NCI-H2171 (cell line): Measurements from ENCODE around the gene CSNK1E.

ENCODE experiments used
- DNase-seq: peaks from one replicate; lab custom pipeline; 2025; lab: John Stamatoyannopoulos, UW

CSNK1E gene

DNA sequence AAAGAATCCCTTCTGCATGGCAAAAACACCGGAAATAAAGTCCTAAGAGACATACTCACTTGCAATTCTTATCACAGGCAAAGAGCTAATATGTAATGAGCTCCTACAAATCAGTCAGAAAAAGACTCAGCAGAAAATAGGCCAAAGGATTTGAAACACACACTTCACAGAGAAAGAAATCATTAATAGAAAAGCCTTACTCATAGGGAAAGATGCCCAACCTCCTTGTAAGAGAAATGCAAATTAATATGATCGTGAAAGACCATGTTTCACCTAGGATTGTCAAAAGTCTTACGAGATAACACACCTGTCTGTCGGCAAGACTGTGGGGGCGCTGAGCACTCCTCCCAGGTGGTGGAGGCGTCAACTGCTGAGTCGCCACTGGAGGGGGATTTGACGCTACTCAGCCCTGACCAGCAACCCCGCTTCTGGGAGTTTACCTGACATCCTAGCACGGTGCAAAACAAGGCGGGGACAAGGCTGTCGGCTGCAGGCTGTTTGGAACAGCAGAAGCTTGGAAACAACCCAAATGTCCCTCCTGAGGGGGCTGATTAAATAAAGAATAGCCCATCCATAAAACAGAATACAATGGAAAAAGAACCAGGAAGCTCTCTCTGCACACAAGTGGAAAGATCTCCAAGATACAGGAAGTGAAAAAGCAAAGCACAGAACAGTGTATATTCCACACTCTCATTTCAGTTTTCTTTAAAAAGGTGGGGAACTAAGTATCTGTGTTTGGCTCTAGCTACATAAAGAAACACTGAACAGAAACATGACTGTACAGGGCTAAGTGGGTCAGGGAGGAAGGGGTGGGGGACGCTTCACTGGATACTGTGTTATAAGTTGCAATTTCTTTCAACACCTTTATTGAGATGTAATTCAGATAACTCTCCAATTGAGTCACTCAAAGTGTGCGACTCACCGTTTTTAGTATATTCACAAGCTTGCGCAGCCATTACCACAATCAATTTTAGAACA lies 11.5 kb downstream of the CSNK1E start:
- DNase-seq = peak; percentile 30

DNA sequence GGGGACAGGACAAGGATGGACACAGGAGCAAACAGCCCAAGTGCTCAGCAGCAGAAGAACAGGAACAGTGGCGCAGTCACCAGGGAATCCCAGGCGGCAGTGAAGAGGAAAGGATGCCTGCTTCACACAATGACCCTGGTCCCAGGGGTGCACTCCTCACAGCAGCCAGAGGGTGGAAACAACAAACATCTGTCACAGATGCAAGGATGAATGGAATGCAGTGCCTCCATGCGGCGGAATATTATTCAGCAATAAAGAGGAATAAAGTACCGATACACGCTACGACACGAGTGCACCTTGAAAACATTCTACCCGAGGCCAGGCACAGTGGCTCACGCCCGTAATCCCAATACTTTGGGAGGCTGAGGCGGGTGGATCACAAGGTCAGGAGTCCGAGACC lies 12.7 kb downstream of the CSNK1E start:
- DNase-seq = no peak

DNA sequence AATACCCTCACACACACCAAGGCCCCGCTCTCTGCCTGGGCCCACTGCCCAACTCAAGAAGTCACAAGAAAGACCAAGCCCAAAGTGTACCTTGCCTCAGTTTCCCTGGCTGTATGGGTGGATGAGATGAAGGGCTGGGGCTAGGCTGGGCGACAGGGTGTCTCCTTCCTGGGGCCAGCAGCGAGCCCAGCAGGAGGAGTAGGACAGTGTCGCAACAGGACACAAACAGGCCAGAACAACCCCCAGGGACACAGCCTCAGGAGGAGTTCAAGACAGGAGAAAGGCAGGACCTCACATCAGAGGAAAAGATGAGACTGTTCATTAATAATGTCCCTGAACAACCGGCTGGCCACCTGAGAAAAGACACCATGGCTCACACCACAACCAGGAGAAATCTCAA lies 13.3 kb downstream of the CSNK1E start:
- no peak for DNase-seq

DNA sequence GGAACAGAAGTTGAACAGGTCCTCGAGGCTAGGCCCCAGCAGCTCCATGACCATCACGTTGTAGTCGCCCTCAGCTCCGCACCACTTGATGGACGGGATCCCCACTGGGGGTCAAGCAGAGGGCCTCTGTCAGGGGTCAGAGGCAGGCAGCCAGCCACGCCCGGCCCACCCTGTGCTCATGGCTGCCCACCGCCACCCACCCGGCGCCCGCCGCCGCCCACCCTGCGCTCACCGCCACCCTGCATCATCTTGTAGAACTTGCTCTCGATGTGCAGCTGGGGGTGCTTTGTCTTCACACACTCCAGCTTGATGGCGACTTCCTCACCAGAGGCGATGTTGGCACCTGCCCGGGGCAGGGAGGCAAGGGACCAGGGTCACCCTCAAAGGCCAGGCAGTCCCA lies 14.3 kb downstream of the CSNK1E start:
- no peak for DNase-seq

DNA sequence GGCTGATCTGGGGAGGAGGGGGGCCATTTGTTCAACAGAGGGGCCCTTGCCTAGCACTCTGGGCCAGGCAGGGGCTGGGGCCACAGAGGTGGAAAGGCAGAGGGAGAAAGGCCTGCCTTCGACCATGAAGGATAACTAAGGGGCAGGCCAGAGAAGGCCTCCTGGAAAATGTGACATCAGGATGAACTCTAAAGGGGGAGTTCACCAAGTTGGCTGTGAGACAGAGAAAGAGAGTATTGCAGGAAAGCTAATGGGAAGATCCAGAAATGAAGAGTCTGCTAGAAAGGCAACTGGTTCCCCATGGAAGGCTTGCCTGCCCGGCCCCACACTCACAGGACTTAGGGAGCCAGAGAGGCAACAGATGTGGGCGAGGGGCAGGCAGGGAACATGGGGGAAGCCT lies 16.3 kb downstream of the CSNK1E start:
- no peak for DNase-seq

DNA sequence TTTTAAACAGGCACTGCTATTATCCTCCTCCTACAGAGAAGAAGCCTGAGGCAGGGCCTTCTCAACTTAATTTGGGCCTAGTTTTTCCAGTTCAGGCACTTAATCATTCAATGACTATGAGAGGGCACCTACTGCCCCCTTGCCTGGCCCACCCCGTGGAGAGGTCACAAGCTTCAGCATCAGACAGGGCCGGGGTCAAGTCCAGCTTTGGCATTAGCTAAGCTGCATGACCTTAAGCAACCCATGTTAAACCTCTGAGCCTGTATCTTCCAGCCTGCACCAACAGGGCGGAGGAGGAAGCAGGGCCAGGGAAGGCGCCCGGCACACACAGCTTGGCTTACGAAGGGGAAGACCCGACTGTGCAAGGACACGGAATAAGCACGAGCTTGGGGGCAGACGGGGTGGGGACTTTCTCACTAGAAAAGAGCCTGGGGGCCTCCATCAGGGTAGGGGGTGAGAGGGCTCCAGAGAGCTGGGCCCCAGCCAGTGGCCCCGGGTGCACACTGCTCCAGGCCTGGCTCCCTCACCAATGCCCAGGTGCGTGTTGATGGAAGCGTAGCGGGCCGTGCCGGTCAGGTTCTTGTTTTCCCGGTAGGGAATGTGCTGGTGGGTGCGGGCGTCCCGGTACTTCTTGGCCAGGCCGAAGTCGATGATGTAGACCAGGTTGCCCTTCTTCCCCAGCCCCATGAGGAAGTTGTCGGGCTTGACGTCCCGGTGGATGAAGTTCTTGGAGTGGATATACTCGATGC lies 16.9 kb downstream of the CSNK1E start:
- no peak for DNase-seq

DNA sequence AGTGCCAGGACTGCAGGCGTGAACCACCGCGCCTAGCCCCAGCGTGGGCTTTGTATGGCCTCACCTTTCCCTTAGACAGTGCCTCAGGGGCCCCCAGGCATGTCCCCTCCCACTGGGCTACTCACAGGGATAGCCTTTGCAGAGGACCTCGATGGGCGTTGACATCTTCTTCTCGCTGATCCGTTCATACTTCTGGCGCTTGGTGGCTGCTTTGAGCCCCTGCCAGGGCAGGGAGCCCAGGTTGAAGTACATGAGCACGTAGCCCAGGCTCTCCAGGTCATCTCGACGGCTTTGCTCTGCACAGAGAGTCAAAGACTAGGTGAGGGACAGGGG lies 17.5 kb downstream of the CSNK1E start:
- DNase-seq = no peak

DNA sequence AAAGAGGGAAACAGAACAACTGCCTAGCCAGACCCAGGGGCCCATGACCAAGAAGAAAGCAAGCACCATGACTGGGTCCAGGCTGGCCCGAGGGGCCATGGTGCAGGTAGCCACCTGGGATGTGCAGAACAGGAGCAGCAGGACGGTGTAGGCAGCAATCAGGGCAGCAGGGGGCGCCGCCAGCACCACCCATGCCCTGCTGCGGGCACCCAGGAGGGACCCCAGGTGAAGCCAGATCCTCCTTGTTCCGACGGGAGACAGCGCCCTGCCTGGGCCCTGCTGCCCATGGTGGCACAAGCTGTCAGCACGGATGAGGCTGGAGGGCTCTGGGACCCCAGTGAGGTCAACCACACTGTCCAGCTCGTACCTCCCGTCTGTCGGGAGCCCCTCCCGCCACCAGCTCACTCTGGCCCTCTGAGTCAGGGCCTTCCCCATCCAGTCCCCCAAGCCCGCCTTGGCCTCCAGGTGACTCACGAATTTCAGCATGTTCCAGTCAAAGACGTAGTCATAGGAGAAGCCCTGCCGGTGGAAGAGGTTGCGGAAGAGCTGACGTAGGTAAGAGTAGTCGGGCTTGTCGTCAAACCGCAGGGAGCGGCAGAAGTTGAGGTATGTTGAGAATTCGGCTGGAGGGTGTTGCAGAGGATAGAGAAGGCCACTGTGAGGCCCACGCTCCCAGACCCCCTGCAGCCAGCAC lies 18.8 kb downstream of the CSNK1E start:
- no peak for DNase-seq

DNA sequence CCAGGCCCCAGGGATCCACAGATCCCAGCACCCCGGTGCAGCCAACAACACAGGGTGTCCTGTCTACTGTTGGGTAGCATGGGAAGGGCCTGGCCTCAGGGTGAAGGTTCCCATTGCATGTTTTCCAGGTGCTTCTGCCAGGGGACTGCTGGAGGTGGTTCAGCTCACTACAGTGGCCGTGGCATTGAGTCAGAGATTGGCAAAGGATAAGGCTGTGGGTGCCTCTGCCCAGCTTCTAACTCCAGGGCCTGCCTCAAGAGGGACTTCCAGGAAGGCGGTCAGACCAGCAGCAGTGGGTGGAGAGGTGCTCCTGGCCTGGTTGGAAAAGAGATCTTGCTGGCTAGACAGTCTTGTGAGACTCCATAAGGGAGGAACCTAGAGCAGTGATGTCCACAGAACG lies 20.9 kb downstream of the CSNK1E start:
- no peak for DNase-seq

DNA sequence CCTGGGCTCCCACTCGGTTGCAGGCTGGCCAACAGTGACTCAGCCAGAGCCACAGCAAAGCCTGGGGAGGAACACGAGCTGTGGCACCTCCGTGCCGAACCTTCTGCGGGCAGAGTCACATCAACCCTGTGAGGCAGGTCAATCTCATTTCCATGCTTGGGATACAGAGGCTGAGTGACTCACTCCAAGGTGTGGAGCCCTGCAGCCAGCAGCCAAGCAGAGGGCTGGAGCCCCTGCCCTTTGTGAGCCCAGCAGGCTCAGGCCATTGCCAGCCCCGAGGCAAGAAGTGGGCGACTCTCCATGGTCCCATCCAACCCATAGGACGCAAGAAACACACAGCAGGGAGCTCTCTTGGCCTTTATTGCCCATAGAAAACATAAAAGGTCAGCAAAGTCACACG lies 21.4 kb downstream of the CSNK1E start:
- no peak for DNase-seq

DNA sequence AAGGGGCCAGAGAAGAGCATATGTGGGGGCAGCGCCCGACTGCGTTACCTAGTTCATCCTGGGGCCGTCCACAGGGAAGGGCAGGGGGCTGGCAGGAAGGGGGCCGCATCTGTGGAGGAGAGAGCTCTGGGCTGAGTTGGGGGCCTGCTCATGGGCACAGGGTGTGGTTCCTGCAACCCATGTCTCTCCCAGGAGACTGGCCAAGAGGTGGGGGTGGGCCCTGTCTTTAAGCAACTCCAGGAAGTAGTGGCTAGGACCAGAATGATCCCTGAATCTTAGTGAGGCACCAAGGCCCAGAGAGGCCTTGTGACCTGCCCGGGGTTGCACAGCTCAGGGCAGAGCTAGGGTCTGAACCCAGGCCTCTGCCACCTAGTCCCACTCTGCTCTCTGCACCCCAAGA lies 21.9 kb downstream of the CSNK1E start:
- no peak for DNase-seq

DNA sequence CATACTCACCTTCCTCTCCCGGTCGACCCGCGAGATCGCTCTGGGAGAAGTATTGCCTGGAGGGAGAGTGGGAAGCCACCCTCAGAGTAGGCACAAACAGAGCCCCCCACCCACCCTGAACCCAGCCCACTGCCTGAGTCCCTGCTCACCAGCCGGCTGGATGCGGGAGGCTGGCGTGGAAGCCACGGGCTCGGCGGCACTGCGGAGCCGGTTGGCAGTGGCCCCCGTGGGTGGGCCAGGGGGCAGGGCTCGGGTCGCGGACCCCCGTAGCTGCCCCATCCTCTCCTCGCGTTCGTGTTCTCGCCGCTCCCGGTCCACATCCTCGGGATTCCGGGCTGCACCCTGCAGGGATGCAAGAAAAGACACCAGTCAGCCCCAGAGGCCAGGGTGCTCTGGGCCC lies 23.0 kb downstream of the CSNK1E start:
- no peak for DNase-seq

DNA sequence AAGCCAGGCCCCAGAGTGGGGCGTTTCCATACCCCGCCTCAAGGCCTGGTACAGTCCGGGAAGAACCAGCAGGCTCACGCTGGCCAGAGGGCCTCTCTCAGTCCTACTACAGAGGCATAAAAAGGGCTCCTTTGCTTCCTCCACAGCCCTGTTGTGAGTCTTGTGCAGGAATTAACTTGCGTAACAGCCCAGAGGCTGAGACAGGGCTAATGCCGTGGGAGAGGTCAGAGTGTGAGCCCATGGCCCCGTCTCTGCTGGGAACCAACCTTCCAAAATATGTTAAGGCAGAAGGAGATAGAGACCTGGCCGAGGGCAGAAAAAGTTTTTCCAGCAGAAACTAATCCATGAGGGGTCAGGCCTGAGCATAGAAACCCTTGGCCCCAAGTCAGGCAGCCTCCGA lies 24.5 kb downstream of the CSNK1E start:
- DNase-seq = no peak

DNA sequence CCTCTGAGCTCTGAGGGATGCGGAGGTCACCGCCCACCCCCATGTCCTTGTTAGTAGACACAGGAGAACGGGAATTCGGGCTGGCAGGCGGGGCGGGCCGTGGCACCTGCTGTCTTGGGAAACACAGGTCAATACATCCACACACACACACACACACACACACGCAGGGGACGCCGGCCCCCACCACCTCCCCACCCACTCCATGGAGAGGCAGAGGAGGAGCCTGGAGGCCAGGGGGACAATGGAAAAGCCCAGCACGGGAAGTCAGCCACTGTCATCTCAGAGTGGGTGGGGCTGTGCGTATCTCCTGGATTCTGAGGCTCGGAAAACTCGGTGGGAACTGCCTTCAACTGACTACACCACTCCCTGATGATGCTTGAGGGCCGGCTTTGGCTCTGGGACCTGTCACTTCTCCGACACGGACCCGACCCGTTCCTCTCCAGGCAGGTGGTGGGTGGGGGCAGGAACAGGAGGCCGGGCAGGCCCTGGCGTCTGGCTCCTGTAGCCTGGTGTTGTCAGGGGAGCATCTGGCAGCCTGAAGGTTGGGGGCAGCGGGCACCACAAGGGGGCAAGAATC lies 25.9 kb downstream of the CSNK1E start:
- DNase-seq = peak; percentile 74

DNA sequence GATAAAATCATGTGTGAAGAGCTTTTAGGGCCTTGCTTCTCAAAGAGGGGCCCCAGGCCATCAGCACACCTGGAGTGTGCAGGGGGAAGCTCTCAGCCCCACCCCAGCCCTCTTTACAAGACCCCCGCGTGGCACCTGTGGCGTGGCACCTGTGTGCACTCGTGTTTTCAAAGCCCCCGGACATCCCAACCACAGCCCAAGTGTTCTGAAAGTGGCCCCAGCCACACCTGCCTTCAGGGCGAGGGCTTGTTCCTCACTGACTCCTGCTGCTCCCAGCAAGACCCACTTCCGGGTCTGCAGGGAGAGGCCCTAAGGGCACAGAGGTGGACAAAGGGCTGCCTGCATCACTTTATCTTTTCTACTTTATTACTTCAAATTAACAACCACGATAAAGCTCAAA lies 26.9 kb downstream of the CSNK1E start:
- no peak for DNase-seq

DNA sequence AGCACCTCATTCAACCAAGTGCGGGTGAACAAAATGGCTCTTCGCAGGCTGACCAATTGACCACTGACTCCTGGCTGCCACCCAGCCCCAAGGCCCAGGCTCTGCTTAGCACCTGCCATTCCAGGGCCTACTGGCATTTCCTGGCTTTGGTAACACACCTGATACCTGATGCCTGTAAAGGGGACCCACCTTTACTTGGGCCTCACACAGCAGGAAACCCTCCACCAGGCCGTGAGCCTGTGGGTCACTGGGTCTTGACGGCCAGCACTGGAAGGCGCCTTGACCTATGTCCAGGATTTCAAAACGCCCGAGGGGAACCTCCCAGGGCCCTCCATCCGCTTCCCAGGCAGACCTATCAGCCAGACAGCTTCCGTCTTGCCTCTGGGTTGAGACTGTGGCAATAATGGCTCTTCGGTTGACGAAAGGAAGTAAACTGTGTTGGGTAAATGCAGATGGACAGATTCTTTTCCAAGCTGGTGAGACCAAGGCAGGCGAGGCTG lies 27.6 kb downstream of the CSNK1E start:
- no peak for DNase-seq

DNA sequence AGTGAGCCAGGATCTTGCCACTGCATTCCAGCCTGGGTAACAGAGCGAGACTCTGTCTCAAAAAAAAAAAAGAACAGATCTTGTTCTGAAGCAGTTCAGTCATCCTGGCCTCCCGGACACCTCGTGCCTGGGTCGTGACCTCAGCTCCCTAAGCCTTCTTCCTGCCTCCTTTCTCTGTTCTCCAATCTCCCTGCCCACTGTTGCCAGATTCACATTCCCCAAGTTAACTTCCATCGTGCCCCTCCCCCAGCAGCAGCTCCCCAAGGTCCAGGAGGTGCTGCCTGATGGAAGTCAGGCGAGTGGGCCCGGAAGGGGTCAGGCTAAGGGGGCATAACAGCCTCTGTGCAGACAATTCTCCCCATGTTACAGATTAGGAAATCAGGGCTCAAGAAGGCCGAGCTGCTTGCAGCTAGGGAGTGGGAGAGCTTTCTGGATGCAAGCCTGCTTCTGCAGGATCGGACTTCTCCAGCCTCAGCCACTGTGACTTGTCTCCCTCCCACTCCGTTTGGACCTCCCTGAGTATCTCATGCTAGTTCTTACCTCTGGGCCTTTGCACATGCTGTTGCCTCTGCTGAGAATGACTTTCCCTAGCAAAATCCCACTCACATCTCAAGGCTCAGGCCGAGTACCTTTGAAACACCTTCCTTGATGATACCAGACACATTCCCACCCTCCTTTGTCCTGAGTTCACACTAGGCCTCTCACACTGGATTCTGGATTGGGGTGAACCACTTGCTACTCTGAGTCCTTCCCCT lies 30.1 kb downstream of the CSNK1E start:
- no peak for DNase-seq

DNA sequence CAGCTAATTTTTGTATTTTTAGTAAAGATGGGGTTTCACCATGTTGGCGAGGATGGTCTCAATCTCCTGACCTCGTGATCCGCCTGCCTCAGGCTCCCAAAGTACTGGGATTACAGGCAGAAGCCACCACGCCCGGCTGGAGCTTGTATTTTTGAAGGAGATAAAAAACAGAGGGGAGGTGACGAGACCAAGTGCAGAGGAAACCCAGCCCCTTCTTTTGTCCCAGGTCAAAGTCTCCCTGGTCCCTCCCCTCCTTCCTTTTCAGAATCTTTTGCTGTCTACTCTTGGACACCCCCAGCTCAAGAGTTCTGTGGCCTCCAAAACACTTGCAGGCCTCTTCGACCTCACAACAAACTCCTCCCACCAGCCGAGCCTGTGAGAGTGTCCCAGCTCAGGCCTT lies 32.2 kb downstream of the CSNK1E start:
- DNase-seq = no peak

DNA sequence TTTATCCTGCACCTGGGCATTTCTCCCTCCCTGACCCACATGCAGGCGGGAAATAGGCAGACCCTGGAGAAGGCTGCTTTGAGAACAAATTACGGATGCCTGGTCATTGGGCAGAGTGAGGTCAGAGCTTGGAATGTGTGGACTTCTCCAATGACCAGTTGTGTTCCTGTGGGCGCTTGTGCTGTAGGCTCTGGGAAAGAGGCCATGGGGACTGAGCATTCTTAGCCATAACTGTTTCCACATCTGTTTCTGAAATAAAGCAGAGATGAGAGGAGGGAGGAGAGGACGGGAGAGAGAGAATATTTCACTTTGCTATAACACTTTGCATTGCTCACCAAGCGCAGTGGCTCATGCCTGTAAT lies 33.2 kb downstream of the CSNK1E start:
- DNase-seq = no peak

DNA sequence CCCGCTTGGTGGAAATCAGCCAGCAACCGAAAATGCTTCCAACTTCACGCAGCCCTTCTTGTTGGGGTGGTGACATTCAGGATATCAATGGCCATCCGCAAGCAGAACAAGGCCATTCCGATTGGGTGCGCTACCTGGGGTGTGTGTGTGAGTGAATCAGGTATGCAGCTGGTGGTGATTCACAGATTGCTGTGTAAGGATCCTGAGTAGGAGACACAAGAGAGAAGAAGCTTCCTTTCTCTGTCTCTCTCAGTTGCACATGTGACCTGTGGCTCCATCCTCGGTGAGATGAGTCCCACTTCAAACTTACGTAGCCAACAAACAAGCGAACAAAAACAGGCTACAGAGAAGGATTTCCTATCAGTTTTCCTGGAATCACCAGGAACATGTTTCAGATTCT lies 34.8 kb downstream of the CSNK1E start:
- DNase-seq = no peak

DNA sequence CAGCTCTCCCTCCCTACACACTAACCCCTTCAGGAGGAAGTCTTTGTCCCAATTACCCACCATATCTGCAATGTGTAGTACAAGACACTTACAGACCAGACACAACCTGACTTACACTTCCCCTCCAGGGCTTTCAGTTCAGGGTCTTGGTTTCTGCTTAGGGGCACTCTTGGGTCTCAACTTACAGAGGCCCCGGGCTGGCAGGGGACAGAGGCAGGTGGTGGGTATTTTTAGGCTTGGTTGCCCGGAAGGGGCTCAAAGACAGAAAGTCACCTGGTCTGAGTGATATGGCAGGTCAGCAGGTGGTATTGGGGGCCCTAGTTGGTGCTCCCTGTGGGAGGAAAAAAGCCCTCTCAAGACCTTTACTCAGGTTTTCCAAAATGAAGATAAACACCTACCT lies 41.1 kb downstream of the CSNK1E start:
- DNase-seq = no peak
